Neural progenitor cell (in vitro differentiated cells): Measurements from ENCODE around the gene CNNM3.

Experiments used
- CTCF ChIP-seq: fragments of 200-600 bp; sonication (generic); IDR thresholded peaks from 2 replicates; pipeline ENCODE4 v1.5.1; 2017; ENCODE audit warnings: antibody characterized with exemption, mild to moderate bottlenecking
- EZH2 ChIP-seq: fragments of 200-600 bp; sonication (generic); IDR thresholded peaks from 2 replicates; pipeline ENCODE4 v1.6.1; 2017; ENCODE audit warnings: antibody characterized with exemption, mild to moderate bottlenecking, moderate library complexity

DNA sequence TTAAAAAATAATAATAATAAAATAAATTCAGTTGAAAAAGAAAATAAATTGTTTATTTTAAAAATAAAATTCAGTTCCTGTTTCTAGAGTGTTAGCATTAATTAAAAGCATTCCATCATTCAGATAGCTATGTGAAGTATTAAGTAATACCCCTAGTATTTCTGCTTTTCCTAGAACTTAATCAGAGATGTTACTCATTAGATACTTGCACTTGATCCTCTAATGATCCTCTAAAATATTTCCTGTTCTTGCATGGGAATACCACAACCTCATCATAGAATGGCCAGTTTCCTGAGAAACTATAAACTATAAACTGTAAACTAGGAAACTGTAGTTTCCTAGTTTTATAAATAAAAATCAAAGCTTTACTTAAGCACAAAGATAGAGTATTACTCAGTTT lies 11.1 kb upstream of the CNNM3 start:
- no peak for TF ChIP-seq CTCF
- TF ChIP-seq EZH2, result no peak
